HG02852 (cell line): Measurements from ENCODE around the gene MOV10L1.

Source experiments
- ATAC-seq: cut with Tn5 transposase; IDR thresholded peaks from one replicate; pipeline ENCODE4 v1.9.1; 2021; ENCODE audit warnings: mild to moderate bottlenecking, moderate library complexity; ENCODE audit not compliant: unreplicated experiment

Gene MOV10L1

DNA sequence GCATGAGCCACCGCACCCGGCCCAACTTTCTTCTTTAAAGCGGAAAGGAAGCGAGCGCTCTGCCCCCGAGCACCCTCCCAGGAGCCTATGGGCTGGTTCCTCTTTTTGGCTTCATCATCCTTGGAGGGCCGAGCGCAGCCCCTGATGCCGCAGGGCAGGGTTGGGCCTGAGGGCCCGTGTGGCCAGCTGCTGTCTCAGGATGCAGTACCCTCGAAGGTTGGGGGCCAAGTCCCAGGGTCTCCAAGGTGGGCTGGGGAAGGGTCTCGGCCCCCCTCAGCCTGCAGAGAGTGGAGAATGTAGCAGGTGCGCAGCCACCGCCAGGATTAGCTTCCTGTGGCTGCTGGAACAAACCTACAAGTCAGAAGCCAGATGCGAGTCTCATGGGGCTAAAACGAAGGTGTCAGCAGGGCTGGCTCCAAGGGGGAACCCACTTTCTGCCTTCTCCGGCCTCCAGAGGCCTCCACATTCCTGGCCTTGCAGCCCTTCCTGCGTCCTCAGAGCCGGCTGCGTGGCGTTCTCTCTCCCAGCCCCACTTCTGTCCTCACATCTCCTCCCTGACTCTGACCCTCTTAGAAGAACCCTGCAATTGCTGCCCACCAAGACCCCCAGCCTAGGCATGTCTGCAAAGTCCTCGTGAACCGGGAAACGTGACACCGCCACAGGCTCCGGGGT, 83.6 kb downstream of the MOV10L1 start:
- ATAC-seq: no peak

DNA sequence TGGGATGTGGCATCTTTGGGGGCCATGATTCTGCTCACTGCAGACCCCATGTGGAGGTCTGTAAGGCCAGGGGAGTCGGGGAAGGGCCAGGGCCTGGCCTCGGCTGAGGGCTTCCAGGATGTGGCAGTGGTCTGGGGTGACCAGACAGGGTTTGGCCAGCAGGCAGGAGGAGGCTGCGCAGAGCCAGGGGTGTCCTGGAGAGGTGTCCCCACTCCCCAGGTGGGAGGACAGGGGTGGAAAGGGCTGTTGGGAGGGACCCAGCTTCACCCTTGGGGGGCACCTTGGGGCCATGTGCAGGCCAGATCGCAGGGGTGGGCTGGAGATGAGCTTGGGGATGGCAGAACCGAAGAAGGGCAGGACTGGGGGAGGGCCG, 84.2 kb downstream of the MOV10L1 start:
- no peak for ATAC-seq

DNA sequence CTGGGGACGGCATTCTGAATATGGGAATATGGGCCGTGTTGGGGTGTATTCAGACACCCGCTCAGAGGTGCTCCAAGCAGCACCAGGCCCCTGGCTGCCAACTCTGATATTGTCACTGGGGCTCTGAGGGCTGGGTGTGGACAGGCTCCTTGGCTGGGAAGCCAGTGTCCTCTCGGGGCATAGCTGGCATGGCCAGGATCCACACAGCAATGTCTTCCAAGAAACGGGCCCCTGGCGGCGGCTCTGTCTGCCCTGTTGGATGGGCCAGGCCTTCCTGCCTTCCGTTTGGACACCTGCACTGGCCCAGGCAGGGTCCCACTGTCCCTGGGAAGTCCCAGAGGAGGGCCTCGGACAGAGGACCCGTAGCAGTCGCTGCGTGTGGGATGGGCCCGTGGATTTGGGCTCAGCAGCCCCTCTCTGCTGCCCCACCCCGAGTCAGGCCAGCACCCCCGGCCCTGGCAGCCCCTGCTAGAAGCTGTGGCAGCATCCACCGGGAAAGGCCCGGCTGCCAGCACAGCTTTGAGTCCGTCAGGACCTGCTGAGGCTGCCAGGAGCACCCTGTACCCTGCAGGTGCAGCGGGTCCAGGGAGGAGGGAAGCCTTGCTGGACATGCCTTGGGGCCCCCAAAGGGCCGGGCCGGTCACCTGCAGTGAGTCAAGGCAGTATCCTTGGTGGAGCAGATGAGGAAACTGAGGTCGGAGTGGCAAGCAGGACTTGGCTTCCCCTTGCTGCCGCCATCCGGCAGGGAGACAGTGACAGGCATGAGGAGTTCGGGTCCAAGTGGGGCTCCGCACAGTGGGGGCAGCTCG, 84.8 kb downstream of the MOV10L1 start:
- ATAC-seq: no peak

DNA sequence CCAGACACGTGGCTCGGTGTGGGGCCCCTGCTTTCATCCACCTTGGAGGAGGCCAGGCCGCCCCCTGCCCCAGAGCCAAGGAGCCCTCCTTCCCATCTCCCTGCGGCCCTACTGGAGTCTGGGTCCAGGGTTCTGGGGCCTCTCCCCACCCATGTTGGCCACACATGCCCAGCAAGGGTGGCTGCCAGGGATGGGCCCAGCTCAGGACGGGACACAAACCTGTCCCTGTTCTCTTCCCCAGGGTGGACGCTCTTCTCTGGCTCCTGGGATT, 85.3 kb downstream of the MOV10L1 start:
- no peak for ATAC-seq

DNA sequence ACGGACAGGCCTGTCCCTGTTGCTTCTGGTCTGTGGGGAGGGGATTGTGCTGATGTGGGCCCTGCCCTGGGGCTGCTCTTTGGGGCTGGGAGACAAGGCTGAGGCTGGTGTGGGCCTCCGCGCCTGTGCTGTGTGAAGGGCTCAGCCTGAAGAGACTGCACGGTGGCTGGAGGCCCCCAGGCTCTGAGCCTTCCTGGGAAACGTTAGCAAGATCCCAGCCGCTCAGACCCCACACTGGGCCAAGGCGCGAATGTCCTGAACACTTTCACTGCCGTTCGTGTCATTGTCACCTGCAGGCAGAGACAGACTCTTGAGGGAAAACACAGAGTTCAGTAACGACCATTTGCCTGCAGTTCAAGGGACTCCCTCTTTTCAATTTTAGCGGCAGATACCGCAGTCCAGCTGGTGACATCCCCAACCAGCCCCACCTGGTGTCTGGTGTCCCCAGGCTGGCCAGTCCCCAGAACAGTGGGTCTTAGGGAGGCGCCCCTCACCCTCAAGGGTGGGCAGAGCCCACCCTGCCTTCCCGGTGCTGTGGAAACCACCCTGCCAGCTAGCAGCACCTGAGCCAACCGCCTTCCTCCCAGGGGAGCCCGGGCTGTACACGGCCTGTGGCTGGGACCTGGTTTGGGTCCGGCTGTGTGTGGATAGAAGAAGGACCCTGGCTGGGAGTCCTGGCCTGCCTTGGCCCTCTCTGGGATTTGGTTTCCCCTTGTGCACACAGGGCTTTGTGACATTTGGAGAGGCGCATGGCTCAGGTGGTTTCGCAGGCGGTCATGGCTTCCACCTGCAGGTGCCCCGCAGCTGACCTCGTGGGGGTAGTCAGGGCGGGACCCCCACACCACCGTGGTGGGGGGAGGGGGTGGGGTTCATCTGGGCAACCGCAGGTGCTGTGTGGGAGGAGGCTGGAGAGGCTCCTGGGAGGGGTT, 86.4 kb downstream of the MOV10L1 start:
- no peak for ATAC-seq

DNA sequence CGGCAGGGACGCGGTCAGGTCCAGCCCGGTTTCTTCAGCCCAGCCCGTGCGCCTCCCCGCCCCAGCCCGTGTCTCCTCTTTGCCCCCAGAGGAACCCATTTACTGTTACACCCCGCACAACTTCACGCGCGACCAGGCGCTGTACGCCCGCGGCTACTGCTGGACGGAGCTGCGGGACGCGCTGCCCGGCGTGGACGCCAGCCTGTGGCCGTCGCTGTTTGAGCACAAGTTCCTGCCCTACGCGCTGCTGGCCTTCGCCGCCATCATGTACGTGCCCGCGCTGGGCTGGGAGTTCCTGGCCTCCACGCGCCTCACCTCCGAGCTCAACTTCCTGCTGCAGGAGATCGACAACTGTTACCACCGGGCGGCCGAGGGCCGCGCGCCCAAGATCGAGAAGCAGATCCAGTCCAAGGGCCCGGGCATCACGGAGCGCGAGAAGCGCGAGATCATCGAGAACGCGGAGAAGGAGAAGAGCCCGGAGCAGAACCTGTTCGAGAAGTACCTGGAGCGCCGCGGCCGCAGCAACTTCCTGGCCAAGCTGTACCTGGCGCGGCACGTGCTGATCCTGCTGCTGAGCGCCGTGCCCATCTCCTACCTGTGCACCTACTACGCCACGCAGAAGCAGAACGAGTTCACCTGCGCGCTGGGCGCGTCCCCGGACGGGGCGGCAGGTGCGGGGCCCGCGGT, 87.2 kb downstream of the MOV10L1 start:
- ATAC-seq: no peak

DNA sequence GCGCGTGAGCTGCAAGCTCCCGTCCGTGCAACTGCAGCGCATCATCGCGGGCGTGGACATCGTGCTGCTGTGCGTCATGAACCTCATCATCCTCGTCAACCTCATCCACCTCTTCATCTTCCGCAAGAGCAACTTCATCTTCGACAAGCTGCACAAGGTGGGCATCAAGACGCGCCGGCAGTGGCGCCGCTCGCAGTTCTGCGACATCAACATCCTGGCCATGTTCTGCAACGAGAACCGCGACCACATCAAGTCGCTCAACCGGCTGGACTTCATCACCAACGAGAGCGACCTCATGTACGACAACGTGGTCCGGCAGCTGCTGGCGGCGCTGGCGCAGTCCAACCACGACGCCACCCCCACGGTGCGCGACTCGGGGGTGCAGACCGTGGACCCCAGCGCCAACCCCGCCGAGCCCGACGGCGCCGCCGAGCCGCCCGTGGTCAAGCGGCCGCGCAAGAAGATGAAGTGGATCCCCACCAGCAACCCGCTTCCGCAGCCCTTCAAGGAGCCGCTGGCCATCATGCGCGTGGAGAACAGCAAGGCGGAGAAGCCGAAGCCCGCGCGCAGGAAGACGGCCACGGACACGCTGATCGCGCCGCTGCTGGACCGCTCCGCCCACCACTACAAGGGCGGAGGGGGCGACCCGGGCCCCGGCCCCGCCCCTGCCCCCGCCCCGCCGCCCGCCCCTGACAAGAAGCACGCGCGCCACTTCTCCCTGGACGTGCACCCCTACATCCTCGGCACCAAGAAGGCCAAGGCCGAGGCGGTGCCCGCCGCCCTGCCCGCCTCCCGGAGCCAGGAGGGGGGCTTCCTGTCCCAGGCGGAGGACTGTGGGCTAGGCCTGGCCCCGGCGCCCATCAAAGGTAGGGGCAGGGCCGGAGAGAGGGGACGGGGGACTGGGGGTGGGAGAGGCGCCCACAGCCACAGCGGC, 88.0 kb downstream of the MOV10L1 start:
- ATAC-seq: no peak

DNA sequence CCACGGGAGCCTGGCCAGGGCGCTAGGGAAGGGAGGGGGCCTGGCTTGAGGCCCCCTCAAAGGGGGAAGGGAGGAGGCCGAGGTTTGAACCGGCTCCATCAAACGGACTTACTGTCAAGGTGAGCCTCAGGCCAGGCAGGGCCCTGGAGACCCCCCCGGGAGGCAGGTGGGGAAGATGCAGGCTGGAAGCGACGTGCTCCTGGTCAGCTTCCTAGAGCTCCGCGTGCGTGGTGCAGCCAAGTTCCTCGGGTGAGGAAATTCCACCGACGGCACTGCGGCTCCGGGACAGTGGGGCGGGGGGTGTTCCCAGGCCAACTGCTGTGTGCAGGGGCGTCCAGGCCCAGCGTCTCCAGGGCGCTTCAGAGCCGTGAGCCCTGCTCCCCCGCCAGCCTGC, 88.7 kb downstream of the MOV10L1 start:
- no peak for ATAC-seq

DNA sequence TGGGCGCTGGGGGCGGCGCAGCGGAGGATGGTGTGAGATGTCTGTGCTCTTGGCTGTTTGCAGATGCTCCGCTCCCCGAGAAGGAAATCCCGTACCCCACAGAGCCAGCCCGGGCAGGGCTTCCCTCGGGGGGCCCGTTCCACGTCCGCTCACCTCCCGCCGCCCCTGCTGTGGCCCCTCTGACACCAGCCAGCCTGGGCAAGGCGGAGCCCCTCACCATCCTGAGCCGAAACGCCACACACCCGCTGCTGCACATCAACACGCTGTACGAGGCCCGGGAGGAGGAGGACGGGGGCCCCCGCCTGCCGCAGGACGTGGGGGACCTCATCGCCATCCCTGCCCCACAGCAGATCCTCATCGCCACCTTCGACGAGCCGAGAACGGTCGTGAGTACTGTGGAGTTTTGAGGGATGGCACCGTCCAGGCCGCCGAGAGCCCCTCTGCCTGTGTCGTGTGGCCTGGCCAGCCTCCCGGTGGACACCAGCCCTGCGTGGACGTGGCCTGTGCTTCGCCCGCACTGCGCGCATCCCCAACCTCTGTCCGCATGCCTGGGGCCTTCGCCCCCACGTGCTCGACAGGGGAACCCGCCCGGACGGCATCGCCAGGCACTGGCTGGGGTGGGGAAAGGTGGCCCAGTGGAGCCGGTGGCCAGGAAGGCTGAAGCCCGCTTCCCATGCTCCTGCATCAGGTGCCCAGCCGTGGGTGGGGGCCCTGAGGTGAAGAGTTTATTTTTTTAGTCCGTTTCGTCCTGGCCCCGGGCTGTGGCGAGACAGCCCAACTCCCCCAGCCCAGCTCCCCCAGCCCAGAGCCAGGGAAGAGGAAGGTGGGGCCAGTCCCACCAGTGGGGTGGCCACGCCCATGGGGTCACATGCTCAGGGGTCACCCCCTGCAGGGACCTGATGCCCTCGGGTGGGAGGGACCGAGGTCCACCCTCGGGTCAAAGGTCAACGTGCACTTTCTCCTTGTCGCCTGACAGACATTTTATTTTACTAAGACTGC, 89.4 kb downstream of the MOV10L1 start:
- ATAC-seq: no peak

DNA sequence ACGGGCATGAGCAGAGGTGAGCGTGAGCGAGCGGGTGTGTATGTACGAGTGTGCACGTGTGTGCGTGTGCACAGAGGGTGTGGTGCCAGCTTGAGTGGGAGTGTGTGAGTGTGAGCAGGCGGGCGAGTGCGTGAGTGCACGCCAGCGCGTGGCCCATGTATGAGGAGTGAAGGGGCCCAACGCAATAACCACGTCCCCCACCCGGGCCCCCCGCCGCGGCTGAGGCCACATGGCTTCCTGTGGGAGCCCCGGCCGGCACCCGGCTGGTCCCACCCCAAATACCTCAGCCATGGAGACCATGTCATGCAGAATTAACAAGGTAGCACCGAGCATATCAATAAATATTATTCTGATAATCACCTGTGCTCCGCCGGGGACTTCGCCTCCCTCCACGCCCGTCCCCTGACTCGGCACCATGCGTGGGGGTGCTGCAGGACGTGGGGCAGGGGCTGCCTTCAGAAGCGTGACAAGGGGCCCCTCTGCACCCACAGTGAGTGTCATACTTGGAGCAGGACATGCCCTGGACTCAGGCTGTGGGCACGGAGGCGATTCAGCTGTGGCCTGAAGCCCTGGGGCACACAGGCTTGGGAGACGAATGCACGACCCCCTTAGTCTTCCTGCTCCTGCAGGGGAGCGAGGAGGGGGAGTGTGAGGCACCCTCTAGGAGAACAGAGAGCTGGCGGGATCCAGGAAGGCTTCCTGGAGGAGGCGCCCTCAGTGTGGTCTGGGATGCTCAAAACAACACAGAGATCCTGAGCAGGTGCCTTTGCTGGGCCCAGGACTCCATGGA, 90.3 kb downstream of the MOV10L1 start:
- no peak for ATAC-seq

DNA sequence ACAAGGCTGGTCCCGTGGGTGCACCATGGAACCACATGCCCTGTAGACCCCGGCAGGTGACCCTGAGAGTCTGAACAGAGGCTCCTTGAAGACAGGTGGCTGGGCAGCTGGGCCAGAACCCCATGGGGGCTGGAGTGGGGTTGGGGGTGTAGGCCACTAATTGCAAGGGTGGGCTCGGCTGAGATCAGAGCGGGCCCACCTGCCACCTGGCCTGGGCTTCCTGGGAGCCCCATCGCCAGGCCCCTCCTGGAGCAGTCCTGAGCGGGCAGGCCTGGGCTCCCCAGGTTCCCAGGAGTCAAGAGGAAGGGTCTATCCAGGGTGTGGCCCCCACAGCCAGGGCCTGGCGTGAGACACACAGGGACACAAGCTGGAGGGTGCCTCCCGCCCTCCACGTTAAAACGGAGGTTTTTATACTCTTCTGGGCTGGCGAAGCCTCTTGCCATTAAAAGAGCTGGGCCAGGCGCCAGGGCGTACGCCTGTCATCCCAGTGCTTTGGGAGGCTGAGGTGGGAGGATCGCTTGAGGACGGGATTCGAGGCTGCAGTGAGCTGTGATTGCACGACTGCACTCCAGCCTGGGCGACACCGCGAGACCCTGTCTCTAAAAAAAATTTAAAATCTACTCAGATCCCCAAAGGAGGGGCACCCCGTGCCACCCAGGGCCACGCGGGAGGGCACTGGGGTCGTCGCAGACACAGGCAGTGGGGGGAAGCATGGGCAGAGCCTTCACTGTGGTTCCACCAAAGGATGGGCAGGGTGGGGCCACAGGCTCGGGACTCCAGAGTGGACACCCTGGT, 91.1 kb downstream of the MOV10L1 start:
- ATAC-seq: no peak

DNA sequence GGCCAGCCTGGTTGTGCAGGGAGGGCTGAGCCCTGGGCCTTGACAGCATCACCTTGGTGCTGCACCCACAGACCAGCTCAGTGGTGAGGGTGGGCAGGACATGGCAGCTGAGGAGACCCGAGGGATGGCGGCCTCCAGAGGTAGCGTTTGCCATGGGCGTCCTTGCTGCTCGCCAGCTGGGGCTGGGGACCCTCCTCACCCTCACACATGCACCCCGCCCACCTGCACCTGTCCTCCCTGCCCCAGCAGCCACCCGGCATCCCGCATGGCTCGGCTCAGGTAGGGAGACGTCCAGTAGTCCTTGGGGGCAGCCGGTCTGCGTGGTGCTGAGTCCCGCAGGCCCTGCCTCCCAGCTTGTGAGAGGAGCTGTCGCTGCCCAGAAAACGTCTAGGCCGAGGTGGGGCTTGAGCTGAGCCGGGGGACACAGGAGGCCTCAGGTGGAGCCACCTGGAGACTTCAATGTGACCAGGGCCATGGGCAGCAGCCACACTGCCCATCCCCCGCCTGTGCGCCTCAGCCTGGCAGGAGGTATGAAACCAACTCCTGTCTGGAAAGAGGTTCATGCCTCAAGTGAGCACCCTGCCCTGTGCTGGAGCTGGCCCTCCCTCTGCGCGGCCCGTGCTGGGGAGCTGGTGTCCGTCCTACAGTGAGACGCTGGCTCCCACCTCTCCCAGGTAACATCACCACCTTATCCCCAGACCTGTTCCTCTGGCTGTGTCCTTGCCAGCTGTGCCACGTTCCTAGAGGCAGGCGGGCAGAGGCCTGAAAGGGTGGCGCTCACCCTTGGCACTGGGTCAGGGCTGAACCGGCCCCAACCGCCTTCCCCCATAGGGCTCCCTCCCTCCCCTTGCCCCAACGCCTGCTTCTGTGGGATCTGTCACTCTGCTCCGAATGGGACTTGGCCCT, 92.6 kb downstream of the MOV10L1 start:
- no peak for ATAC-seq

DNA sequence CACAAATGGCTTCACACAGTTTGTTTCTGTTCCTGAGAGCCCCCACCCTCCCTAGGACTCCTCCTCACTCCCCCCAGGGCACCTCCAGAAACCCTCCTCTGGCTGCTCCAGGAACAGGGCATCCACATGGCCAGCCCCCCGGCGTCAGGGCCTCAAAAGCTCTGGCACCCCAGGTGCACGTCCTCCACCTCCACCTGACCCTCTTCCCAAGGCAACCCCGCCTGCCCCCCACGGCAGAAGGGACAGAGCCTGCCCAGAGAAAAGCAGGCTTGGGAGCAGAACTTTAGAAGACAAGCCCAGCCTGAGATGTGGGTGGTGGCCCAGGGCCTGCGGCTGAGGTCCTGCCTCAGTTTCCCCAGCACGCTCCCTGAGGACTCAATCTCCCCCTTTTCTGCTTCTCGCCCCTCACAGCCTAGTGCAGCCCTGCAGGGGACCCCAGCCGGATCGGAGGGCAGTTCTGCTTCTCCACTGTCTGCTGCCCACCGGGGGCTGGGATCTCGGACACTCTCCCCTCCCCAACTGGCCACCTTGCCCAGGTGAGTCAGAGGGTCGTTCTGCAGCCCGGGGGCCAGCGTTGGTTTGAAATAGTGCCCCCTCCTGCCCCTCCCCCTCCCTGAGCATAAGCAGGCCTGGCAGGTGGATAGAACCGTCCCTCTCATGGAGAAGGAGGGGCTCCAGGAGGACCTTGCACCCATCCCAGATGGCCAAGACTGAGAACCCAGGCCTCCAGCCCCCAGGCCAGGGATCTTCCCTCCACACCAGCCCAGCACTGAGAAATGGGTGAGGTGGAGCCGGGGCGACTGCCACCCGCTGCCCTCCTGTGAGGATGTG, 93.5 kb downstream of the MOV10L1 start:
- no peak for ATAC-seq

DNA sequence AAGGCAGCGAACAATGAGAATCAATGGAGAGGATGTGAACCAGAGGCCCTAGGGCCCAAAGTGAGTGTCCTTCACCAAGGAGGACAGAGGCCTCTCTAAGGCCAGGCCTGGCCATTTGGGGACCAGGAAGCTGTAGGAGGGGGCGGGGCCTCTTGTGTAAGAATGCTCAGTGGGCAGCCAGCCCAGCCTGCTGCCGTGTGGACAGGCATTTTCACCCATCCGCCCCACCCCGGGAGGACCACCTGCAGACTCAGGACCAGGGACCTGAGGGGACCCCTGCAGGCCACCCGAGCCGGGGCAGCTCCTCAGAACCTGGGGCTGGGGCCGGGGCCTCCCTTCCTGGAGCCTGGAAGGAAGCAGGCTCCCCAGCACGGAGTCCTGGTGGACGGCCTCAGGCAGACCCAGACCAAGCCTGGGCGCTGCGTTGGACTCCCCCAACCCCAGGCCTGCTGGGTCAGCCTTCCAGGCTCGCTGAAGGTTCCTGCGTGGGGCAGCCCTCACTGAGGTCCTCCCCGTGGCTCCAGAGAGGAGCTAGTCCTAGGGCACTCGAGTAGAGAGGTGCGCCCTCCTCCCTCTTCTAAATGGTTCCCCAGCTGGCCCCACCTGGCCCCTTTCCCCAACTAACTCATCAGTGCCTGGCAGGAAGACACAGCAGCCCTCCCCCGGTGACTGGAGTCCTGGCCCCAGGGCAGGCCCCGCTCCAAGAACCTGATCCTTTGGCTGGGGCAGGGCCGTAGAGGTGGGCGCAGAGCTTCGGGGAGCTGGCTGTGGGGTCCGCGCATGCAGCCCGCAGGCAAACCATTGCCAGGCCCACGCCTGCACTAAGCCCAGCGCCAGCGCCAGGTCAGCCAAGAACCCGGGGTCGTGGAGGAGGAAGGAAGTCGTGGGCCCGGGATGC, 94.4 kb downstream of the MOV10L1 start:
- ATAC-seq: no peak
